SK-N-SH treated with all-trans-retinoic acid at 6 μM for 48 hours (cell line): ENCODE data around the gene FBXW4.

Source experiments
- ARNTL ChIP-seq: fragments of 450-650 bp; formaldehyde crosslinking; IDR thresholded peaks from 2 replicates; pipeline ENCODE4 v1.5.0; 2020; ENCODE audit warnings: low read depth, mild to moderate bottlenecking, moderate library complexity, borderline replicate concordance
- CSDC2 ChIP-seq: fragments of 250-450 bp; sonication (Bioruptor Pico); IDR thresholded peaks from 2 replicates; pipeline ENCODE4 v1.5.0; 2020; ENCODE audit warnings: mild to moderate bottlenecking, moderate library complexity
- GLIS3 ChIP-seq: fragments of 250-450 bp; sonication (Bioruptor Pico); IDR thresholded peaks from 2 replicates; pipeline ENCODE4 v1.5.0; 2020; ENCODE audit warnings: mild to moderate bottlenecking, moderate library complexity
- OSR1 ChIP-seq: fragments of 250-450 bp; sonication (Bioruptor Pico); IDR thresholded peaks from 2 replicates; pipeline ENCODE4 v1.8.0; 2022; ENCODE audit warnings: moderate library complexity, mild to moderate bottlenecking, inconsistent platforms
- SNAI2 ChIP-seq: fragments of 250-450 bp; sonication (Bioruptor Pico); IDR thresholded peaks from 2 replicates; pipeline ENCODE4 v1.5.0; 2020; ENCODE audit warnings: mild to moderate bottlenecking, moderate library complexity
- ZC3H10 ChIP-seq: fragments of 250-450 bp; sonication (Bioruptor Pico); IDR thresholded peaks from 2 replicates; pipeline ENCODE4 v1.5.1; 2021; ENCODE audit warnings: mild to moderate bottlenecking, moderate library complexity
- ZFP30 ChIP-seq: fragments of 450-650 bp; formaldehyde crosslinking; IDR thresholded peaks from 2 replicates; pipeline ENCODE4 v1.5.0; 2022; ENCODE audit warnings: mild to moderate bottlenecking, moderate library complexity
- ZNF565 ChIP-seq: fragments of 450-650 bp; formaldehyde crosslinking; conservative IDR thresholded peaks from 2 replicates; pipeline ENCODE4 v1.5.0; 2020; ENCODE audit warnings: low read depth, mild to moderate bottlenecking, moderate library complexity
- ZNF70 ChIP-seq: fragments of 450-650 bp; formaldehyde crosslinking; IDR thresholded peaks from 2 replicates; pipeline ENCODE4 v1.5.0; 2020; ENCODE audit warnings: mild to moderate bottlenecking, moderate library complexity
- TF ChIP-seq, protein P1 (sequence below): fragments of 250-450 bp; sonication (Bioruptor Pico); IDR thresholded peaks from 2 replicates; pipeline ENCODE4 v1.8.0; 2020; ENCODE audit warnings: mild to moderate bottlenecking, moderate library complexity, borderline replicate concordance
- TF ChIP-seq, protein P2 (sequence below): fragments of 250-450 bp; sonication (Bioruptor Pico); IDR thresholded peaks from 2 replicates; pipeline ENCODE4 v1.5.0; 2020; ENCODE audit warnings: mild to moderate bottlenecking, moderate library complexity
- TF ChIP-seq, protein P3 (sequence below): fragments of 250-450 bp; sonication (Bioruptor Pico); IDR thresholded peaks from 2 replicates; pipeline ENCODE4 v1.5.1; 2021; ENCODE audit warnings: mild to moderate bottlenecking, moderate library complexity

- TF ChIP-seq CSDC2 (CRISPR knock-in tag) (no peak), ZNF70 (CRISPR knock-in tag) (no peak), SNAI2 (no peak), ZNF565 (CRISPR knock-in tag) (no peak), ZFP30 (CRISPR knock-in tag) (no peak), ZC3H10 (CRISPR knock-in tag) (no peak), OSR1 (CRISPR knock-in tag) (no peak), GLIS3 (CRISPR knock-in tag) (no peak), ARNTL (no peak)
- TF ChIP-seq, protein P1, sequence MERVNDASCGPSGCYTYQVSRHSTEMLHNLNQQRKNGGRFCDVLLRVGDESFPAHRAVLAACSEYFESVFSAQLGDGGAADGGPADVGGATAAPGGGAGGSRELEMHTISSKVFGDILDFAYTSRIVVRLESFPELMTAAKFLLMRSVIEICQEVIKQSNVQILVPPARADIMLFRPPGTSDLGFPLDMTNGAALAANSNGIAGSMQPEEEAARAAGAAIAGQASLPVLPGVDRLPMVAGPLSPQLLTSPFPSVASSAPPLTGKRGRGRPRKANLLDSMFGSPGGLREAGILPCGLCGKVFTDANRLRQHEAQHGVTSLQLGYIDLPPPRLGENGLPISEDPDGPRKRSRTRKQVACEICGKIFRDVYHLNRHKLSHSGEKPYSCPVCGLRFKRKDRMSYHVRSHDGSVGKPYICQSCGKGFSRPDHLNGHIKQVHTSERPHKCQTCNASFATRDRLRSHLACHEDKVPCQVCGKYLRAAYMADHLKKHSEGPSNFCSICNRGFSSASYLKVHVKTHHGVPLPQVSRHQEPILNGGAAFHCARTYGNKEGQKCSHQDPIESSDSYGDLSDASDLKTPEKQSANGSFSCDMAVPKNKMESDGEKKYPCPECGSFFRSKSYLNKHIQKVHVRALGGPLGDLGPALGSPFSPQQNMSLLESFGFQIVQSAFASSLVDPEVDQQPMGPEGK (CRISPR knock-in tag): no peak
- TF ChIP-seq, protein P2, sequence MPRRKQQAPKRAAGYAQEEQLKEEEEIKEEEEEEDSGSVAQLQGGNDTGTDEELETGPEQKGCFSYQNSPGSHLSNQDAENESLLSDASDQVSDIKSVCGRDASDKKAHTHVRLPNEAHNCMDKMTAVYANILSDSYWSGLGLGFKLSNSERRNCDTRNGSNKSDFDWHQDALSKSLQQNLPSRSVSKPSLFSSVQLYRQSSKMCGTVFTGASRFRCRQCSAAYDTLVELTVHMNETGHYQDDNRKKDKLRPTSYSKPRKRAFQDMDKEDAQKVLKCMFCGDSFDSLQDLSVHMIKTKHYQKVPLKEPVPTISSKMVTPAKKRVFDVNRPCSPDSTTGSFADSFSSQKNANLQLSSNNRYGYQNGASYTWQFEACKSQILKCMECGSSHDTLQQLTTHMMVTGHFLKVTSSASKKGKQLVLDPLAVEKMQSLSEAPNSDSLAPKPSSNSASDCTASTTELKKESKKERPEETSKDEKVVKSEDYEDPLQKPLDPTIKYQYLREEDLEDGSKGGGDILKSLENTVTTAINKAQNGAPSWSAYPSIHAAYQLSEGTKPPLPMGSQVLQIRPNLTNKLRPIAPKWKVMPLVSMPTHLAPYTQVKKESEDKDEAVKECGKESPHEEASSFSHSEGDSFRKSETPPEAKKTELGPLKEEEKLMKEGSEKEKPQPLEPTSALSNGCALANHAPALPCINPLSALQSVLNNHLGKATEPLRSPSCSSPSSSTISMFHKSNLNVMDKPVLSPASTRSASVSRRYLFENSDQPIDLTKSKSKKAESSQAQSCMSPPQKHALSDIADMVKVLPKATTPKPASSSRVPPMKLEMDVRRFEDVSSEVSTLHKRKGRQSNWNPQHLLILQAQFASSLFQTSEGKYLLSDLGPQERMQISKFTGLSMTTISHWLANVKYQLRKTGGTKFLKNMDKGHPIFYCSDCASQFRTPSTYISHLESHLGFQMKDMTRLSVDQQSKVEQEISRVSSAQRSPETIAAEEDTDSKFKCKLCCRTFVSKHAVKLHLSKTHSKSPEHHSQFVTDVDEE (CRISPR knock-in tag): no peak
- TF ChIP-seq, protein P3, sequence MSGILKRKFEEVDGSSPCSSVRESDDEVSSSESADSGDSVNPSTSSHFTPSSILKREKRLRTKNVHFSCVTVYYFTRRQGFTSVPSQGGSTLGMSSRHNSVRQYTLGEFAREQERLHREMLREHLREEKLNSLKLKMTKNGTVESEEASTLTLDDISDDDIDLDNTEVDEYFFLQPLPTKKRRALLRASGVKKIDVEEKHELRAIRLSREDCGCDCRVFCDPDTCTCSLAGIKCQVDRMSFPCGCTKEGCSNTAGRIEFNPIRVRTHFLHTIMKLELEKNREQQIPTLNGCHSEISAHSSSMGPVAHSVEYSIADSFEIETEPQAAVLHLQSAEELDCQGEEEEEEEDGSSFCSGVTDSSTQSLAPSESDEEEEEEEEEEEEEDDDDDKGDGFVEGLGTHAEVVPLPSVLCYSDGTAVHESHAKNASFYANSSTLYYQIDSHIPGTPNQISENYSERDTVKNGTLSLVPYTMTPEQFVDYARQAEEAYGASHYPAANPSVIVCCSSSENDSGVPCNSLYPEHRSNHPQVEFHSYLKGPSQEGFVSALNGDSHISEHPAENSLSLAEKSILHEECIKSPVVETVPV (CRISPR knock-in tag): no peak
Observed at GRCh38 chr10:101732096-101732495, 37.1 kb upstream of the FBXW4 start.
